Loucy (cell line): ENCODE data around the gene HIVEP2.

Experiments
- H2AFZ ChIP-seq: fragments of 200-600 bp; sonication (generic); 2 replicates; pipeline ENCODE4 v1.6.0; 2016; ENCODE audit warnings: antibody characterized with exemption, mild to moderate bottlenecking, low read length, moderate library complexity
- H3F3A ChIP-seq: fragments of 200-600 bp; 2 replicates; pipeline ENCODE4 v1.6.0; 2016; ENCODE audit warnings: antibody characterized with exemption, low read depth, mild to moderate bottlenecking
- H3K27me3 ChIP-seq: fragments of 200-600 bp; sonication (generic); 2 replicates; pipeline ENCODE4 v1.6.1; 2014; ENCODE audit warnings: low read length, mild to moderate bottlenecking; ENCODE audit not compliant: insufficient read depth, poor library complexity, severe bottlenecking
- H3K36me3 ChIP-seq: fragments of 200-600 bp; sonication (generic); 2 replicates; pipeline ENCODE4 v1.6.1; 2016; ENCODE audit warnings: low read length; ENCODE audit not compliant: insufficient read depth
- H3K4me1 ChIP-seq: fragments of 200-600 bp; sonication (generic); 2 replicates; pipeline ENCODE4 v1.5.1; 2014; ENCODE audit warnings: low read length, mild to moderate bottlenecking; ENCODE audit not compliant: insufficient read depth, poor library complexity, severe bottlenecking
- H3K4me2 ChIP-seq: fragments of 200-600 bp; sonication (generic); 2 replicates; pipeline ENCODE4 v1.6.0; 2014; ENCODE audit warnings: antibody characterized with exemption, low read length, low read depth, mild to moderate bottlenecking; ENCODE audit not compliant: poor library complexity, severe bottlenecking
- H3K4me3 ChIP-seq: fragments of 200-600 bp; sonication (generic); 2 replicates; pipeline ENCODE4 v1.5.1; 2014; ENCODE audit warnings: low read length, mild to moderate bottlenecking, mixed read lengths; ENCODE audit not compliant: poor library complexity, severe bottlenecking
- H3K79me2 ChIP-seq: fragments of 200-600 bp; sonication (generic); 2 replicates; pipeline ENCODE4 v1.6.1; 2014; ENCODE audit warnings: low read length; ENCODE audit not compliant: insufficient read depth
- H3K9ac ChIP-seq: fragments of 200-600 bp; sonication (generic); 2 replicates; pipeline ENCODE4 v1.6.0; 2014; ENCODE audit warnings: mild to moderate bottlenecking, low read depth, low read length, moderate library complexity; ENCODE audit not compliant: poor library complexity, severe bottlenecking
- H3K9me2 ChIP-seq: fragments of 200-600 bp; sonication (generic); replicated peaks from 2 replicates; pipeline ENCODE4 v1.6.1; 2016; ENCODE audit warnings: low read depth, low read length, mixed read lengths
- H3K9me3 ChIP-seq: fragments of 200-600 bp; sonication (generic); 2 replicates; pipeline ENCODE4 v1.6.1; 2014; ENCODE audit warnings: mild to moderate bottlenecking, antibody characterized with exemption, low read length, low read depth; ENCODE audit not compliant: insufficient read depth
- H4K20me1 ChIP-seq: fragments of 200-600 bp; sonication (generic); 2 replicates; pipeline ENCODE4 v1.6.0; 2014; ENCODE audit warnings: antibody characterized with exemption, low read length, mild to moderate bottlenecking; ENCODE audit not compliant: insufficient read depth, poor library complexity, severe bottlenecking
- EZH2phosphoT487 ChIP-seq: fragments of 200-600 bp; IDR thresholded peaks from 2 replicates; pipeline ENCODE4 v1.6.1; 2018; ENCODE audit warnings: antibody characterized with exemption, mild to moderate bottlenecking, moderate library complexity, borderline replicate concordance
- TF ChIP-seq, protein P1 (sequence below): fragments of 200-600 bp; sonication (generic); conservative IDR thresholded peaks from 2 replicates; pipeline ENCODE4 v1.5.1; 2014; ENCODE audit warnings: mild to moderate bottlenecking, antibody characterized with exemption, low read length

The HIVEP2 gene

GRCh38 chr6:142937986-142938385 is 7.0 kb downstream of the HIVEP2 start:
- Histone ChIP-seq H4K20me1 (peaks cover 35% of the 10 kb centered on the region), H3K9ac (peak overlapping the region; percentile 91), H3K4me1 (peaks cover 79% of the 10 kb centered on the region), H3F3A (peaks cover 2% of the 10 kb centered on the region; the same call in 1 of the 2 replicates), H3K79me2 (peaks cover 100% of the 10 kb centered on the region), H3K9me3 (no peaks in the 10 kb centered on the region), H3K36me3 (no peaks in the 10 kb centered on the region), H2AFZ (no peak overlapping the region), H3K4me3 (peak overlapping the region; percentile 55), H3K9me2 (no peaks in the 10 kb centered on the region), H3K4me2 (peak overlapping the region; percentile 98), H3K27me3 (no peaks in the 10 kb centered on the region)
- TF ChIP-seq, protein P1, sequence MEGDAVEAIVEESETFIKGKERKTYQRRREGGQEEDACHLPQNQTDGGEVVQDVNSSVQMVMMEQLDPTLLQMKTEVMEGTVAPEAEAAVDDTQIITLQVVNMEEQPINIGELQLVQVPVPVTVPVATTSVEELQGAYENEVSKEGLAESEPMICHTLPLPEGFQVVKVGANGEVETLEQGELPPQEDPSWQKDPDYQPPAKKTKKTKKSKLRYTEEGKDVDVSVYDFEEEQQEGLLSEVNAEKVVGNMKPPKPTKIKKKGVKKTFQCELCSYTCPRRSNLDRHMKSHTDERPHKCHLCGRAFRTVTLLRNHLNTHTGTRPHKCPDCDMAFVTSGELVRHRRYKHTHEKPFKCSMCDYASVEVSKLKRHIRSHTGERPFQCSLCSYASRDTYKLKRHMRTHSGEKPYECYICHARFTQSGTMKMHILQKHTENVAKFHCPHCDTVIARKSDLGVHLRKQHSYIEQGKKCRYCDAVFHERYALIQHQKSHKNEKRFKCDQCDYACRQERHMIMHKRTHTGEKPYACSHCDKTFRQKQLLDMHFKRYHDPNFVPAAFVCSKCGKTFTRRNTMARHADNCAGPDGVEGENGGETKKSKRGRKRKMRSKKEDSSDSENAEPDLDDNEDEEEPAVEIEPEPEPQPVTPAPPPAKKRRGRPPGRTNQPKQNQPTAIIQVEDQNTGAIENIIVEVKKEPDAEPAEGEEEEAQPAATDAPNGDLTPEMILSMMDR, result no peak
- TF ChIP-seq EZH2phosphoT487, result no peak

DNA sequence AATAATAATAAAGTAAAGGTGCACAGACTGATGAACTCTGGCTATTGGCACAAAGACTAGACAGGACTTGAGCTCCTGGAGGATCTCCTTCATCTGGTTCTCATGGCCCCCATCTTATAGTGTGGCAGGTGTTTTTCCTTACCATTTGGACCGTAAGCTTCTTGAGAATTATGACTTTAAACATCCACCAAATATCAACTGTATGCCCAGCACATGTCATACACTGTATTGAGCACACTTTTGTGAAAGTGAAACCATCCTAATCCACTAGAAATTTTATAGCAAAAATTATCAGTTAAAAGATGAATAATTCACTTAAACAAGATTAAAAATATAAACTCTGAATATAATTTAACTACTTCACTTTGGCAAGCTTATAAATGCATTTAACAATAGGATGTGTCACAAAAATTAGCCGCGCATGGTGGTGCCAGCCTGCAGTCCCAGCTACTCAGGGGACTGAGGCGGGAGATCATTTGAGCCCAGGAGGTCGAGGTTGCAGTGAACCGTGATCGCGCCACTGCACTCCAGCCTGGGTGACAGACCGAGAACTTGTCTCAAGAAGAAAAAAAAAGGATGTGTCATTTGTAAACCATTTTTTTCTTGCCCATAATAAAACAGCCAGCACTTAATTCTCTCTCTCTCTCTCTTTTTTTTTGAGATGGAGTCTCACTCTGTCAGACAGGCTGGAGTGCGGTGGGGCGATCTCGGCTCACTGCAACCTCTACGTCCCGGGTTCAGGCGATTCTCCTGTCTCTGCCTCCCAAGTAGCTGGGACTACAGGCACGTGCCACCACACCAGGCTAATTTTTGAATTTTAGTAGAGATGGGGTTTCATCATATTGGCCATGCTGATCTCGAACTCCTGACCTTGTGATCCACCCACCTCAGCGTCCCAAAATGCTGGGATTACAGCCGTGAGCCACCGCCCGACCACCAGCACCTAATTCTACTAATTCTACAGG is 9.1 kb downstream of the HIVEP2 start:
- Histone ChIP-seq H4K20me1 (peaks cover 21% of the 10 kb centered on the region), H3K9me3 (no peaks in the 10 kb centered on the region), H2AFZ (no peak overlapping the region), H3K4me3 (peak overlapping the region; percentile 66), H3F3A (no peaks in the 10 kb centered on the region), H3K79me2 (peaks cover 100% of the 10 kb centered on the region), H3K36me3 (no peaks in the 10 kb centered on the region), H3K27me3 (no peaks in the 10 kb centered on the region), H3K9me2 (no peaks in the 10 kb centered on the region), H3K4me1 (peaks cover 78% of the 10 kb centered on the region), H3K4me2 (peak overlapping the region; percentile 91), H3K9ac (peak overlapping the region; percentile 66)
- TF ChIP-seq, protein P1, result no peak
- no peak for TF ChIP-seq EZH2phosphoT487

- Histone ChIP-seq H3K4me1 (peaks cover 76% of the 10 kb centered on the region), H3K9me3 (no peaks in the 10 kb centered on the region), H3K79me2 (peaks cover 100% of the 10 kb centered on the region), H3K36me3 (no peaks in the 10 kb centered on the region), H3K27me3 (no peaks in the 10 kb centered on the region), H3K9me2 (no peaks in the 10 kb centered on the region), H3F3A (no peaks in the 10 kb centered on the region), H3K4me3 (peak overlapping the region; percentile 66), H2AFZ (no peak overlapping the region), H3K4me2 (peak overlapping the region; percentile 91), H4K20me1 (peaks cover 22% of the 10 kb centered on the region), H3K9ac (peak overlapping the region; percentile 66)
- TF ChIP-seq EZH2phosphoT487, result no peak
- TF ChIP-seq, protein P1, result no peak
Measured at GRCh38 chr6:142934599-142934998, 10.4 kb downstream of the HIVEP2 start.
